ENCODE measurements around the gene RPLP2. TPM values are rescaled to one million over a fixed set of nuclear protein-coding genes. Genes with fewer than 3 reads are reported as not detected.

RPLP2 gene
- total and polyA plus RNA-seq, 2 of the 4 experiments (the other 2 are of a cell fraction): 59.9 to 1,897 TPM

DNA sequence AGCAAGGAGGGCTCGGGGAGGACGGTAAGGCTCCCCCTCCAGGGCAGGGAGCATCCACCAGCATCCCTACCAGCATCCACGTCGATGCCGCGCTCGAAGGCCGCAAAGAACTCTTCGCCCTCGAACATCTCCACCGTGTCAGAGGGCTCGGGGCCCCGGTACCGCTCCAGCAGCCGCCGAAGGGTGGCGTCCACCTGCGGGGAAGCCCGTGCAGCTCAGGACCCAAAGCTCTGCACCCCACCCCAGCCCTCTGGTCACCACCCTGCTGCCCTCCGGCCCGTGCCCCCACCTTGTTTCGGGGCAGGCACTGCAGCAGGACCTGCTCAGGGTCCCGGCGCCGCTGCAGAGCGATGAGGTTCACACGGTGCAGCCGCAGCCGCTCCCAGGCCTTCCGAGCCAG, 9.3 kb upstream of the RPLP2 start:
- Histone ChIP-seq H2BK120ac (ENCODE audit: low read depth, low read length) (no peak overlapping the region), H2BK15ac (ENCODE audit: low read depth, low read length) (no peak overlapping the region), H3K4me2 (ENCODE audit: low read depth, low read length) (no peak overlapping the region), H3K18ac (ENCODE audit: low read depth, low read length) (no peak overlapping the region), H2AK5ac (ENCODE audit: low read depth, low read length) (no peak overlapping the region), H4K91ac (ENCODE audit: insufficient read depth, low read depth, low read length) (no peak overlapping the region), H2AFZ (replicated peaks; ENCODE audit: low read length, poor library complexity) (peak overlapping the region; percentile 21), H4K5ac (ENCODE audit: low read depth, low read length) (no peak overlapping the region), H3K56ac (ENCODE audit: extremely low read depth, insufficient read depth, low read length) (no peak overlapping the region), H2AK9ac (replicated peaks; ENCODE audit: low read depth, low read length, poor library complexity) (no peak overlapping the region), H3K9ac (ENCODE audit: low read depth, low read length) (no peak overlapping the region), H3K4me3 (ENCODE audit: insufficient read depth, low read depth, low read length) (no peak overlapping the region), H3K36me3 (ENCODE audit: control insufficient read depth, insufficient read depth, low read length) (peaks cover 26% of the 10 kb centered on the region), H3K27me3 (ENCODE audit: control insufficient read depth, insufficient read depth, low read length) (no peaks in the 10 kb centered on the region), H2BK5ac (ENCODE audit: low read depth, low read length, poor library complexity, severe bottlenecking) (no peak overlapping the region), H2BK20ac (ENCODE audit: low read depth, low read length) (no peak overlapping the region), H3K23ac (ENCODE audit: low read depth, low read length) (no peak overlapping the region), H3K4me1 (ENCODE audit: control insufficient read depth, insufficient read depth, low read length) (peaks cover 25% of the 10 kb centered on the region), H3K79me1 (ENCODE audit: low read depth in 1 of 2, low read length in 2 of 2) (peaks cover 2 to 37% of the 10 kb centered on the region in 2 experiments; a peak in 3 of 4 replicates), H4K20me1 (ENCODE audit: insufficient read depth, low read length) (peaks cover 18% of the 10 kb centered on the region), H3K9me3 (ENCODE audit: control insufficient read depth, insufficient read depth, low read length) (no peaks in the 10 kb centered on the region), H4K8ac (ENCODE audit: low read depth in 2 of 2, low read length in 2 of 2) (no peak overlapping the region), H3K9me1 (ENCODE audit: insufficient read depth, low read length) (peaks cover 3% of the 10 kb centered on the region; the same call in 1 of the 2 replicates), H3K4ac (ENCODE audit: low read depth, low read length) (no peak overlapping the region), H3K27ac (ENCODE audit: insufficient read depth, low read length) (no peak overlapping the region), H3K14ac (replicated peaks; ENCODE audit: low read depth, low read length) (no peak overlapping the region)
- in situ Hi-C loops (cut with MboI; ENCODE audit: low sequenced_read_pairs): no loop called here
- POLR2A ChIA-PET (ENCODE audit: unreplicated experiment): no interaction called here
- no TSS peak for BruUV-seq (replicated peaks)
- TF ChIP-seq BHLHE40 (IDR thresholded peaks at IDR 0.05; ENCODE audit: low read depth, low read length): no peak
- no peak for TF ChIP-seq CEBPB (IDR thresholded peaks at IDR 0.05; ENCODE audit: low read depth, low read length)
- TF ChIP-seq SMC3 (IDR thresholded peaks at IDR 0.05; ENCODE audit: low read depth, low read length): no peak
- TF ChIP-seq RAD21 (IDR thresholded peaks at IDR 0.05; ENCODE audit: low read length): no peak
- no peak for TF ChIP-seq MXI1 (IDR thresholded peaks at IDR 0.05; ENCODE audit: borderline replicate concordance, low read depth, low read length)
- TF ChIP-seq MAFK (IDR thresholded peaks at IDR 0.05; ENCODE audit: low read depth, low read length): no peak
- no peak for TF ChIP-seq RCOR1 (IDR thresholded peaks at IDR 0.05; ENCODE audit: insufficient replicate concordance, low read length)
- no peak for TF ChIP-seq FOS (IDR thresholded peaks at IDR 0.05; ENCODE audit: low read depth, low read length)
- TF ChIP-seq RFX5 (IDR thresholded peaks at IDR 0.05; ENCODE audit: low read depth, low read length): no peak
- TF ChIP-seq, protein P1, sequence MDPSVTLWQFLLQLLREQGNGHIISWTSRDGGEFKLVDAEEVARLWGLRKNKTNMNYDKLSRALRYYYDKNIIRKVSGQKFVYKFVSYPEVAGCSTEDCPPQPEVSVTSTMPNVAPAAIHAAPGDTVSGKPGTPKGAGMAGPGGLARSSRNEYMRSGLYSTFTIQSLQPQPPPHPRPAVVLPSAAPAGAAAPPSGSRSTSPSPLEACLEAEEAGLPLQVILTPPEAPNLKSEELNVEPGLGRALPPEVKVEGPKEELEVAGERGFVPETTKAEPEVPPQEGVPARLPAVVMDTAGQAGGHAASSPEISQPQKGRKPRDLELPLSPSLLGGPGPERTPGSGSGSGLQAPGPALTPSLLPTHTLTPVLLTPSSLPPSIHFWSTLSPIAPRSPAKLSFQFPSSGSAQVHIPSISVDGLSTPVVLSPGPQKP (IDR thresholded peaks at IDR 0.05; ENCODE audit: borderline replicate concordance, low read depth, low read length): no peak
- TF ChIP-seq CHD1 (IDR thresholded peaks at IDR 0.05; ENCODE audit: low read depth, low read length): no peak
- TF ChIP-seq NFE2L2 (IDR thresholded peaks at IDR 0.05; ENCODE audit: low read depth, low read length): no peak
- TF ChIP-seq, protein P2, sequence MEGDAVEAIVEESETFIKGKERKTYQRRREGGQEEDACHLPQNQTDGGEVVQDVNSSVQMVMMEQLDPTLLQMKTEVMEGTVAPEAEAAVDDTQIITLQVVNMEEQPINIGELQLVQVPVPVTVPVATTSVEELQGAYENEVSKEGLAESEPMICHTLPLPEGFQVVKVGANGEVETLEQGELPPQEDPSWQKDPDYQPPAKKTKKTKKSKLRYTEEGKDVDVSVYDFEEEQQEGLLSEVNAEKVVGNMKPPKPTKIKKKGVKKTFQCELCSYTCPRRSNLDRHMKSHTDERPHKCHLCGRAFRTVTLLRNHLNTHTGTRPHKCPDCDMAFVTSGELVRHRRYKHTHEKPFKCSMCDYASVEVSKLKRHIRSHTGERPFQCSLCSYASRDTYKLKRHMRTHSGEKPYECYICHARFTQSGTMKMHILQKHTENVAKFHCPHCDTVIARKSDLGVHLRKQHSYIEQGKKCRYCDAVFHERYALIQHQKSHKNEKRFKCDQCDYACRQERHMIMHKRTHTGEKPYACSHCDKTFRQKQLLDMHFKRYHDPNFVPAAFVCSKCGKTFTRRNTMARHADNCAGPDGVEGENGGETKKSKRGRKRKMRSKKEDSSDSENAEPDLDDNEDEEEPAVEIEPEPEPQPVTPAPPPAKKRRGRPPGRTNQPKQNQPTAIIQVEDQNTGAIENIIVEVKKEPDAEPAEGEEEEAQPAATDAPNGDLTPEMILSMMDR (conservative IDR thresholded peaks at IDR 0.05; ENCODE audit: low read depth, low read length): no peak
- TF ChIP-seq MAZ (IDR thresholded peaks at IDR 0.05; ENCODE audit: borderline replicate concordance, low read depth, low read length): no peak
- TF ChIP-seq, protein P3, sequence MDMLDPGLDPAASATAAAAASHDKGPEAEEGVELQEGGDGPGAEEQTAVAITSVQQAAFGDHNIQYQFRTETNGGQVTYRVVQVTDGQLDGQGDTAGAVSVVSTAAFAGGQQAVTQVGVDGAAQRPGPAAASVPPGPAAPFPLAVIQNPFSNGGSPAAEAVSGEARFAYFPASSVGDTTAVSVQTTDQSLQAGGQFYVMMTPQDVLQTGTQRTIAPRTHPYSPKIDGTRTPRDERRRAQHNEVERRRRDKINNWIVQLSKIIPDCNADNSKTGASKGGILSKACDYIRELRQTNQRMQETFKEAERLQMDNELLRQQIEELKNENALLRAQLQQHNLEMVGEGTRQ (IDR thresholded peaks at IDR 0.05; ENCODE audit: low read depth, low read length): no peak
- no peak for TF ChIP-seq POLR2A (IDR thresholded peaks at IDR 0.05; ENCODE audit: low read depth, low read length)
- DNase-seq: no peak
- dilution Hi-C loops (cut with HindIII; ENCODE audit: low sequenced_read_pairs, unreplicated experiment): no loop called here
- intact Hi-C loops (cut with micrococcal nuclease): no loop called here
- 95% methylated on average over 12 of the region's 30 CpGs; no CpG with 5 or more reads in 1 of the 2 experiments for WGBS, 2 experiments (ENCODE audit: extremely low coverage in 2 of 2, insufficient read length in 1 of 2)
- ATAC-seq (ENCODE audit: low read depth): no peak
- CTCF ChIA-PET: no interaction called here
